SU-DHL-6 (cell line): Measurements from ENCODE around the gene STAT2.
"Not testable (repeated sequence)": the region's sequence is repeated elsewhere in the genome, so short reads cannot be mapped to it uniquely, and the experiment has no call there.

Source experiments
- H2AFZ ChIP-seq: fragments of 200-600 bp; sonication (generic); 2 replicates; pipeline ENCODE4 v1.6.1; 2014; ENCODE audit warnings: low read depth, mild to moderate bottlenecking, moderate library complexity, mixed read lengths, antibody characterized with exemption, low read length; ENCODE audit not compliant: severe bottlenecking
- H3F3A ChIP-seq: fragments of 200-600 bp; shearing (Covaris generic); 2 replicates; pipeline ENCODE4 v1.6.0; 2016; ENCODE audit warnings: antibody characterized with exemption, mild to moderate bottlenecking; ENCODE audit not compliant: insufficient read depth
- H3K27ac ChIP-seq: fragments of 200-600 bp; sonication (generic); 2 replicates; pipeline ENCODE4 v1.5.1; 2016; ENCODE audit warnings: low read depth, mild to moderate bottlenecking, low read length, moderate library complexity, mixed read lengths
- H3K27me3 ChIP-seq: fragments of 200-600 bp; sonication (generic), shearing (Covaris generic); 2 replicates; pipeline ENCODE4 v1.6.0; 2014; ENCODE audit warnings: mild to moderate bottlenecking, low read length
- H3K36me3 ChIP-seq: fragments of 200-600 bp; sonication (generic); 2 replicates; pipeline ENCODE4 v1.6.1; 2014; ENCODE audit warnings: mild to moderate bottlenecking, low read length, mixed read lengths
- H3K4me2 ChIP-seq: fragments of 300-600, 200-600 bp; shearing (Covaris generic), sonication (generic); 2 replicates; pipeline ENCODE4 v1.6.0; 2014; ENCODE audit warnings: low read length, low read depth, mild to moderate bottlenecking; ENCODE audit not compliant: poor library complexity, severe bottlenecking
- H3K4me3 ChIP-seq: fragments of 200-600 bp; sonication (generic); 2 replicates; pipeline ENCODE4 v1.5.1; 2014; ENCODE audit warnings: antibody characterized with exemption, low read length, mild to moderate bottlenecking, mixed read lengths; ENCODE audit not compliant: insufficient read depth, poor library complexity, severe bottlenecking
- H3K79me2 ChIP-seq: fragments of 200-600 bp; sonication (generic); 2 replicates; pipeline ENCODE4 v1.6.1; 2014; ENCODE audit warnings: mild to moderate bottlenecking, low read length, moderate library complexity; ENCODE audit not compliant: insufficient read depth
- H3K9ac ChIP-seq: fragments of 200-600 bp; sonication (generic); 2 replicates; pipeline ENCODE4 v1.7.0; 2014; ENCODE audit warnings: mild to moderate bottlenecking, low read length
- H3K9me2 ChIP-seq: fragments of 200-600 bp; sonication (generic); replicated peaks from 2 replicates; pipeline ENCODE4 v1.6.1; 2014; ENCODE audit warnings: low read length; ENCODE audit not compliant: insufficient read depth
- H3K9me3 ChIP-seq: fragments of 200-600 bp; sonication (generic); 2 replicates; pipeline ENCODE4 v1.6.1; 2014; ENCODE audit warnings: low read length, mixed read lengths; ENCODE audit not compliant: insufficient read depth
- H4K20me1 ChIP-seq: fragments of 200-600 bp; sonication (generic); 2 replicates; pipeline ENCODE4 v1.6.1; 2014; ENCODE audit warnings: low read depth, mild to moderate bottlenecking, antibody characterized with exemption, low read length, moderate library complexity, mixed read lengths
- EZH2phosphoT487 ChIP-seq: fragments of 200-600 bp; sonication (generic), shearing (Covaris generic); conservative IDR thresholded peaks from 2 replicates; pipeline ENCODE4 v1.6.1; 2018; ENCODE audit warnings: mild to moderate bottlenecking, antibody characterized with exemption, low read length, moderate library complexity, mixed read lengths
- TF ChIP-seq, protein P1 (sequence below): fragments of 200-600 bp; sonication (generic); IDR thresholded peaks from one replicate; pipeline ENCODE4 v1.5.1; 2017; ENCODE audit warnings: antibody characterized with exemption, mild to moderate bottlenecking, low read length, moderate library complexity; ENCODE audit not compliant: insufficient read depth, poor library complexity, severe bottlenecking

The STAT2 gene

DNA sequence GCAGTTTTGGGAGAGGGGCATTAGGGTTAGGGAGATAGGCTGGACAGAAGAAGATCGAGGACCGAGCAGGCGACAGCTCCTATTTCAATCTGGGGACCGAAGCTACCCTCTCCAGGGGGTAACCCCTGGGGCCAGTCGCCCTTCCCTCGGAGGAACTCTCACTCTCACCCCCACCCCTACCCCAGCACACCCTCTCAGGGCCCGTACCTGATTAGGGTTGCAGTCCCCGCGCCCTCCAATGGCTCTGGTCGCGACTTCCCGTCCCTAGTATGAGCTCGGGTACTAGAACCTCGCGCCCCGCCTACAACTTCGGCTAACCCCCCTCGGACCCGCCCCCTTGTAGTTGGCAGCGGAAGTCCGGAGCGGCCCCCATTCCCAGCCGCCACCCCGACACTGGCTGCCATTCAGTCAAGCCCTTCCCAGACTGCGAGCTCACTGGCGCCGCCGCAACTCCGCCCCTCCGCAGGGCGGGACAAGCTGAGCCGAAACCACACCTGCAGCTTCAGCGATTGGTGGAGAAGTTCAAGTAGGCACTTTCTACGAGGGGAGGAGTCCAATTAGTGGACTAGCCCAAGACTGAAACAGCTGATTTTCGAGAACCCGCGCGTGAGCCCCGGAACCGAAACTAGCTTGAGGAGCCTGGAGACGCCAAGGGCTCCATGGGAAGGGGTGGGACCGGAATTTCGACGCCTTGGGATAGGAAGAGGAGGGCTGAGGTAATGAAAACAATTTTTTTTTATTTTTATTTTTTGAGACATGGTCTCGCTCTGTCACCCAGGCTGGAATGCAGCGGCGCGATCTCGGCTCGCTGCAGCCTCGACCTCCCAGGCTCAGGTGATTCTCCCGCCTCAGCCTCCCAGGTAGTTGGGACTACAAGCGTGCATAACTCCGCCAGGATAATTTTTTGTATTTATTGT is at the start of gene STAT2:
Gene STAT2, minus strand, starts transcription at position 257 of the 917 bp plus-strand sequence. CDS start 3,536 bp downstream, outside the sequence.
- peak within 1 kb of the TSS; percentile 95 for H3K4me2 ChIP-seq
- TF ChIP-seq, protein P1, sequence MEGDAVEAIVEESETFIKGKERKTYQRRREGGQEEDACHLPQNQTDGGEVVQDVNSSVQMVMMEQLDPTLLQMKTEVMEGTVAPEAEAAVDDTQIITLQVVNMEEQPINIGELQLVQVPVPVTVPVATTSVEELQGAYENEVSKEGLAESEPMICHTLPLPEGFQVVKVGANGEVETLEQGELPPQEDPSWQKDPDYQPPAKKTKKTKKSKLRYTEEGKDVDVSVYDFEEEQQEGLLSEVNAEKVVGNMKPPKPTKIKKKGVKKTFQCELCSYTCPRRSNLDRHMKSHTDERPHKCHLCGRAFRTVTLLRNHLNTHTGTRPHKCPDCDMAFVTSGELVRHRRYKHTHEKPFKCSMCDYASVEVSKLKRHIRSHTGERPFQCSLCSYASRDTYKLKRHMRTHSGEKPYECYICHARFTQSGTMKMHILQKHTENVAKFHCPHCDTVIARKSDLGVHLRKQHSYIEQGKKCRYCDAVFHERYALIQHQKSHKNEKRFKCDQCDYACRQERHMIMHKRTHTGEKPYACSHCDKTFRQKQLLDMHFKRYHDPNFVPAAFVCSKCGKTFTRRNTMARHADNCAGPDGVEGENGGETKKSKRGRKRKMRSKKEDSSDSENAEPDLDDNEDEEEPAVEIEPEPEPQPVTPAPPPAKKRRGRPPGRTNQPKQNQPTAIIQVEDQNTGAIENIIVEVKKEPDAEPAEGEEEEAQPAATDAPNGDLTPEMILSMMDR, result no peak
- no peak for TF ChIP-seq EZH2phosphoT487
- no peaks in the 10 kb centered on the region for H3K36me3 ChIP-seq
- H3K9ac ChIP-seq, result peak within 1 kb of the TSS; percentile 79
- no peaks in the 10 kb centered on the region for H3K27me3 ChIP-seq
- H3K4me3 ChIP-seq, result peak within 1 kb of the TSS; percentile 85
- peak within 1 kb of the TSS; percentile 43 for H3K27ac ChIP-seq
- H3K79me2 ChIP-seq, result peaks cover 14% of the 10 kb centered on the region
- no peaks in the 10 kb centered on the region for H4K20me1 ChIP-seq
- no peaks in the 10 kb centered on the region for H3K9me3 ChIP-seq
- peaks cover 18% of the 10 kb centered on the region for H3F3A ChIP-seq
- H3K9me2 ChIP-seq, result no peaks in the 10 kb centered on the region
- peak within 1 kb of the TSS; percentile 49 for H2AFZ ChIP-seq

DNA sequence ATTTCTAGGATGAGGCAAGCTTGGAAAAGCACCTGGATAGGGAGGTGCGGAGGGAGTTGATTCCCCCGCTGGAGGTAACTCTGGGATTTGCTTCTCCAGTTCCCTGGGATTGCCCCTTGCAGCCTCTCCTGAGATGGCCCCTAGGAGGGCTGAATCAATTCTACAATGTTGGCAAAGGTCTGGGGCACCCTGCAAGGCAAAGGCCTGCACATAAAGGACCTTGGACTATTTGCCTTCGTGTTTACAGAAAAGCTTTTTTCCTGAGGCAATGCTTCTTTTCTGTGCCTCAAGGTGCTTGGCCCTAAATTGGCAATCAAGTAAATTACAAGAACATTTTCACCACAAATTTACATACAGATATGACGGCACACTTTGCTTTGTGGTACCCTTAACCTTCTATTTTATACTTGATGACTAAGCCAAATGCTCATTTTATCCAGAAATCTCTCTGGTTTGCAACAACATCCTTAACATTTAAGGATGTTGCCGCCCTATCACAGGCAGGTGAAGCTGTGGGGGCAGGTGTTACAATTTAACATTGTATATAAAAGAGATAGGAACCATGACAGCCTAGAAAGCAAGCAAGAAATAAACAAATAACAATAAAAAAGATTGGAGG is 49.0 kb upstream of the STAT2 start:
- Histone ChIP-seq H3K9me2 (no peaks in the 10 kb centered on the region), H3K36me3 (no peaks in the 10 kb centered on the region), H3K4me2 (no peak overlapping the region), H3K79me2 (no peaks in the 10 kb centered on the region), H3K9me3 (no peaks in the 10 kb centered on the region), H2AFZ (no peak overlapping the region), H3F3A (no peaks in the 10 kb centered on the region), H3K4me3 (no peak overlapping the region), H3K27ac (no peak overlapping the region), H3K27me3 (no peaks in the 10 kb centered on the region), H3K9ac (no peak overlapping the region), H4K20me1 (no peaks in the 10 kb centered on the region)
- no peak for TF ChIP-seq EZH2phosphoT487
- TF ChIP-seq, protein P1, result no peak

DNA sequence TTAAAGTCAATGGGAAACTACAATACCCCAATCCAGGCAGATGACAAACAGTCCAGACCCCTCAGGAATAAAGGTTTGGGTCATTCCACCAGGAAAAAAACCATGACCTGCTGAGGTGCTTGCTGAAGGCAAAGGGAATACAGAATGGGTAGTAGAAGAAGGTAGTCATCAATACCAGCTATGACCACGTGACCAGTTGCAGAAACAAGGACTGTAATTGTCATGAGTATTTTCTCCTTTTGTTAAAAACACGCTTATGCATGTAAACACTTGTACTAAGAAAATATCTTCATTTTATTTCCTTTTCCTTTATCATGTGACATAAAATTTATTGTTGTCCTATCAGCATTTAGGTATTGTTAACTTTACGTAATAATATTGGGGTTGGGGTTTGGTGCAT is 44.3 kb upstream of the STAT2 start:
- H3K9me2 ChIP-seq, H3K36me3 ChIP-seq, H3K4me2 ChIP-seq, H2AFZ ChIP-seq, H3K27ac ChIP-seq, H3K79me2 ChIP-seq, H4K20me1 ChIP-seq, H3K9me3 ChIP-seq, H3F3A ChIP-seq, H3K9ac ChIP-seq, H3K4me3 ChIP-seq, H3K27me3 ChIP-seq: not testable (repeated sequence)

DNA sequence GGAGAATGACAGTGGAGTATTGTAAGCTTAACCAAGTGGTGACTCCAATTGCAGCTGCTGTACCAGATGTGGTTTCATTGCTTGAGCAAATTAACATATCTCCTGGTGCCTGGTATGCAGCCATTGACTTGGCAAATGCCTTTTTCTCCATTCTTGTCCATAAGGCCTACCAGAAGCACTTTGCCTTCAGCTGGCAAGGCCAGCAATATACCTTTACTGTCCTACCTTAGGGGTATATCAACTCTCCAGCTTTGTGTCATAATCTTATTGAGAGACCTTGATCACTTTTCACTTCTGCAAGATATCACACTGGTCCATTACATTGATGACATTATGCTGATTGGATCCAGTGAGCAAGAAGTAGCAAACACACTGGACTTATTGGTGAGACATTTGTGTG is 41.7 kb upstream of the STAT2 start:
- H3K36me3 ChIP-seq, H3K4me3 ChIP-seq, H3K79me2 ChIP-seq, H2AFZ ChIP-seq, H3K9me3 ChIP-seq, H3K9ac ChIP-seq, H3F3A ChIP-seq, H3K27me3 ChIP-seq, H3K27ac ChIP-seq, H3K4me2 ChIP-seq, H3K9me2 ChIP-seq, H4K20me1 ChIP-seq: not testable (repeated sequence)

DNA sequence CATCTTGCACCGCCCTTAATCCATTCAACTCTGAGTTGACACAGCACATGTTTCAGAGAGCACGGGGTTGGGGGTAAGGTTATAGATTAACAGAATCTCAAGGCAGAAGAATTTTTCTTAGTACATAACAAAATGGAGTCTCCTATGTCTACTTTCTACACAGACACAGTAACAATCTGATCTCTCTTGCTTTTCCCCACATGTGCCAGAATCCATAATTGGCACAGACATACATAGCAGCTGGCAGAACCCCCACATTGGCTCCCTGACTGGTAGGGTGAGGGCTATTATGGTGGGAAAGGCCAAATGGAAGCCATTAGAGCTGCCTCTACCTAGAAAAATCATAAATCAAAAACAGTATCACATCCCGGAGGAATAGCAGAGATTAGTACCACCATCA is 41.2 kb upstream of the STAT2 start:
- H3K9me3 ChIP-seq, H3K36me3 ChIP-seq, H3K9me2 ChIP-seq, H3K27me3 ChIP-seq, H3F3A ChIP-seq, H3K9ac ChIP-seq, H2AFZ ChIP-seq, H3K79me2 ChIP-seq, H3K4me2 ChIP-seq, H3K4me3 ChIP-seq, H4K20me1 ChIP-seq, H3K27ac ChIP-seq: not testable (repeated sequence)

DNA sequence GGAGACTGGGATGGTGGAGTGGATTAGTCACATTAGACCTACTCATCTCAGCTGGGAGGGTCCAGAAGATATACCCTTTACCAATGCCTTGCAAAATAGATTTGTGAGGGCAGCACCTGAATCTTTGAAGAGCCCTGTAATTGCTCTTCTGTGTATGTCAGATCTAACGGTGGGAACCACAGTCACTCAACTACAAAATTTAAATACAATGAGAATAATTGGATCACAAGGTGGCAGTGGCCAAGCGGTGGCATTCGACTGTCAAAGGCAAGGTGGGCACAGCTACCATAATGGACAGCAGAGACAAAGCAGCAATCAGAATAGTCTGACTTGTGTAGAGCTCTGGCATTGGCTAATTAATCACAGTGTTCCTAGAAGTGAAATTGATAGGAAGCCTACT is 39.6 kb upstream of the STAT2 start:
- H3K27me3 ChIP-seq, H3K4me2 ChIP-seq, H3K27ac ChIP-seq, H3K9me2 ChIP-seq, H2AFZ ChIP-seq, H3K9ac ChIP-seq, H3F3A ChIP-seq, H3K4me3 ChIP-seq, H3K9me3 ChIP-seq, H4K20me1 ChIP-seq, H3K79me2 ChIP-seq, H3K36me3 ChIP-seq: not testable (repeated sequence)
